Activated CD4-positive, alpha-beta T cell treated with anti-CD3 and anti-CD28 coated beads for 36 hours (primary cell): Measurements from ENCODE around the gene CACNA2D1. TPM values are rescaled to one million over a fixed set of nuclear protein-coding genes. Genes with fewer than 3 reads are reported as not detected.
"Not testable (repeated sequence)": the region's sequence is repeated elsewhere in the genome, so short reads cannot be mapped to it uniquely, and the experiment has no call there.

ENCODE experiments used
- ATAC-seq: fragments of 200-7000 bp; cut with Tn5 transposase; one replicate; pipeline ENCODE4 v1.10.0; 2021; ENCODE audit warnings: mild to moderate bottlenecking, moderate library complexity
- CTCF ChIA-PET: fragments of 350-600 bp; sonication (Branson Sonifier 250); formaldehyde crosslinking; loops from one replicate; lab custom pipeline; 2021; ENCODE audit warnings: antibody characterized with exemption; lab: Charles Lee
- POLR2A ChIA-PET: fragments of 350-600 bp; sonication (Branson Sonifier 250); formaldehyde crosslinking; loops from one replicate; lab custom pipeline; 2021; ENCODE audit warnings: antibody characterized with exemption, inconsistent platforms; lab: Charles Lee
- DNase-seq: peaks from one replicate; pipeline ENCODE4 v3.0.0-alpha.2; 2020
- H3K27ac Mint-ChIP-seq: one replicate; pipeline ENCODE4 v1.8.0; 2021; ENCODE audit warnings: mixed read lengths
- H3K27me3 Mint-ChIP-seq: one replicate; pipeline ENCODE4 v1.8.0; 2021; ENCODE audit warnings: mixed read lengths
- H3K36me3 Mint-ChIP-seq: one replicate; pipeline ENCODE4 v1.8.0; 2021; ENCODE audit warnings: low read depth, mixed read lengths
- H3K4me1 Mint-ChIP-seq: one replicate; pipeline ENCODE4 v1.8.0; 2021; ENCODE audit warnings: mixed read lengths
- H3K4me3 Mint-ChIP-seq: one replicate; pipeline ENCODE4 v1.8.0; 2021; ENCODE audit warnings: mild to moderate bottlenecking, moderate library complexity, mixed read lengths
- H3K9me3 Mint-ChIP-seq: one replicate; pipeline ENCODE4 v1.8.0; 2021; ENCODE audit warnings: low read depth, mixed read lengths
- intact Hi-C, 2 experiments: fragments of 100-400 bp; cut with DNase I in 1 of 2; cut with micrococcal nuclease in 1 of 2; formaldehyde crosslinking; loops; one replicate each; pipeline versions ENCODE4 v1.14.2 to v1.15.1; 2022 to 2024; cut with DNase I, micrococcal nuclease
- total RNA-seq, 2 experiments: library from RNA; stranded (reverse); gene quantifications; one replicate each; pipeline ENCODE4 v1.2.3, GENCODE V29; 2021

The CACNA2D1 gene
- total RNA-seq, 2 experiments from 2014 or later = not detected

DNA sequence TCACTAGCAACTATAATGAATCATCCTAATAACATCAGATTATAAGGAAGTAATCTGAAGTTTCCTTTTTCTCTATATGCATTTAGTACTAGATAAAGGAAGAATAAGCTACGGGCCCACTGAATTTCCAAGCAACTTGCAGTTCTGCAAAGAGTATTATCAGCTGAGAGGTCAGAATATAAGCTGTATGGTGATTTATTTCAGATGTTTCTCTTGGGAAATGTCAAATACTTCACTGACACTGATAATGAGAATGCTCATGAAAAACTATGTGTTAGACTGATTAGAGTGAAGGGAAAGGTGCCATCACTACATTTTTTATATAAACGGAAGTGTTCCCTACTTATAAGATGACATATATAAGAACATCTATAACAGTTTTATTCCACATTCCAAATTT lies 422.5 kb downstream of the CACNA2D1 start:
- CTCF ChIA-PET = interaction anchor here (0.8 kb wide), 1 partner anchor 21 kb away, joined by 3 read pairs; no protein-coding TSS in a partner anchor
- DNase-seq = no peak
- intact Hi-C loops = no loop called here
- Mint-ChIP-seq H3K4me3 (no peak overlapping the region), H3K27ac (no peak overlapping the region), H3K9me3 (peaks cover 3% of the 10 kb centered on the region), H3K36me3 (no peaks in the 10 kb centered on the region), H3K4me1 (no peaks in the 10 kb centered on the region), H3K27me3 (no peaks in the 10 kb centered on the region)
- ATAC-seq = no peak
- POLR2A ChIA-PET = interaction anchor here (0.6 kb wide), 1 partner anchor 578 kb away, joined by 5 read pairs; no protein-coding TSS in a partner anchor

DNA sequence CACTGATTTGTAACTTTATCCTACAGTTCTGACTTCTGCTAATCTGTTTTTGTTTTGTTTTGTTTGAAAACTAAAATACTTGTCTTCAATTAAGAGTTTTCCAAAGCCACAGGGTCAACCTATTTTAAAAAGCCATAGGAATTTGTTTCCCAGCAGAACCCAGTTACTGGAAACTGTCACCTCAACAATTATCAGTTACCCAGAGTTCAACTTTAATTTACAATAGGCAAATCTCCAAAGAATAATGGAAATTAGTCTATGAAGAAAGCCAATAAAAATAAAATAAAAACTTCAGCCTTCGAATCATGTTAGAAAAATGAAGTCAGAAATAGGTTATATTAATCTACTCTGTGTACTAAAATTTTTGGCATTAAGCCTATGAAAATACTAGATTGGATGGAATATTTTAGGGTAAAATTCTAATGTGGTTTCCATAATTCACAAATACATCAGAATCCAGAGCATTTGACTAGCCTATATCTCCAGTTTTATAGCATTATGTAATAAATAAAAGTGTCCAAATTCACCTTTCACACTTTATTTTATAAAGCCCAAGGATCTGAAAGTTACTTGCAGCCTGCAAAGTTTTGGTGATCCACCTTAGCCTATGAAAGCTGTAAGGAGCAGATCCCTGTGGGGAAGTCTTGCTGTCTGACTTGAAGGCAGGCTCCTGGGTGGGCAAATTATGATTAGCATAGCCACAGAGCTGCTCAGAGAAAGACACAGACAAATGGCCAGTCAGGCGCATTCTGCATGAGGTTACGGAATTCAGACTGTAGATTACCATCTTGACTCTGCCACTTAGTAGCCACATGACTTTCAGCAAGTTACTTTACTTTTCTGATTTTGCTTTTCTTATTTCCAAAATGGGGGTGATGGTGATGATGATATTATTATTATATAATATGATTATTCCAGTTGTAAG lies 423.8 kb downstream of the CACNA2D1 start:
- Mint-ChIP-seq H3K9me3 (no peaks in the 10 kb centered on the region), H3K4me3 (no peak overlapping the region), H3K27me3 (no peaks in the 10 kb centered on the region), H3K27ac (no peak overlapping the region), H3K36me3 (no peaks in the 10 kb centered on the region), H3K4me1 (no peaks in the 10 kb centered on the region)
- ChIA-PET POLR2A (no interaction called here), CTCF (interaction anchor here (0.9 kb wide), 1 partner anchor 9 kb away, joined by 4 read pairs; no protein-coding TSS in a partner anchor)
- ATAC-seq = no peak
- DNase-seq = no peak
- intact Hi-C loops = loop anchor here in 1 of 2 experiments (5.0 kb wide), 1 partner anchor 538 kb away; no protein-coding TSS in a partner anchor

- H3K4me1 Mint-ChIP-seq = no peaks in the 10 kb centered on the region
- H3K27ac Mint-ChIP-seq = no peak overlapping the region
- ChIA-PET POLR2A (no interaction called here), CTCF (interaction anchor here (0.6 kb wide), 1 partner anchor 39 kb away, joined by 3 read pairs; no protein-coding TSS in a partner anchor)
- H3K9me3 Mint-ChIP-seq = no peaks in the 10 kb centered on the region
- no peak overlapping the region for H3K4me3 Mint-ChIP-seq
- ATAC-seq (no peak), DNase-seq (no peak)
- no peaks in the 10 kb centered on the region for H3K36me3 Mint-ChIP-seq
- intact Hi-C loops = loop anchor here in 1 of 2 experiments (5.0 kb wide), 1 partner anchor 536 kb away; no protein-coding TSS in a partner anchor
- H3K27me3 Mint-ChIP-seq = no peaks in the 10 kb centered on the region
These were observed 425.4 kb downstream of the CACNA2D1 start for GRCh38 chr7:82018226-82018625.

GRCh38 chr7:82017334-82017943 lies 426.1 kb downstream of the CACNA2D1 start:
- ChIA-PET CTCF (interaction anchor here (0.6 to 0.7 kb wide), 2 partner anchors 39 to 534 kb away, joined by 3 read pairs; no protein-coding TSS in a partner anchor), POLR2A (no interaction called here)
- no peaks in the 10 kb centered on the region for H3K9me3 Mint-ChIP-seq
- ATAC-seq (no peak), DNase-seq (no peak)
- H3K4me3 Mint-ChIP-seq = no peak overlapping the region
- no peaks in the 10 kb centered on the region for H3K27me3 Mint-ChIP-seq
- intact Hi-C loops = loop anchor here (1.0 to 5.0 kb wide), 3 partner anchors 518 to 535 kb away; no protein-coding TSS in a partner anchor
- H3K27ac Mint-ChIP-seq = no peak overlapping the region
- H3K36me3 Mint-ChIP-seq = no peaks in the 10 kb centered on the region
- no peaks in the 10 kb centered on the region for H3K4me1 Mint-ChIP-seq

- H3K4me1 Mint-ChIP-seq = no peaks in the 10 kb centered on the region
- CTCF ChIA-PET = no interaction called here
- no peak overlapping the region for H3K4me3 Mint-ChIP-seq
- POLR2A ChIA-PET = no interaction called here
- no peaks in the 10 kb centered on the region for H3K9me3 Mint-ChIP-seq
- intact Hi-C loops = loop anchor here in 1 of 2 experiments (2.0 to 5.0 kb wide), 2 partner anchors 517 to 533 kb away; no protein-coding TSS in a partner anchor
- no peak for ATAC-seq
- no peak overlapping the region for H3K27ac Mint-ChIP-seq
- no peaks in the 10 kb centered on the region for H3K27me3 Mint-ChIP-seq
- DNase-seq = no peak
- H3K36me3 Mint-ChIP-seq = no peaks in the 10 kb centered on the region
These were observed 427.8 kb downstream of the CACNA2D1 start for GRCh38 chr7:82015751-82016150.

DNA sequence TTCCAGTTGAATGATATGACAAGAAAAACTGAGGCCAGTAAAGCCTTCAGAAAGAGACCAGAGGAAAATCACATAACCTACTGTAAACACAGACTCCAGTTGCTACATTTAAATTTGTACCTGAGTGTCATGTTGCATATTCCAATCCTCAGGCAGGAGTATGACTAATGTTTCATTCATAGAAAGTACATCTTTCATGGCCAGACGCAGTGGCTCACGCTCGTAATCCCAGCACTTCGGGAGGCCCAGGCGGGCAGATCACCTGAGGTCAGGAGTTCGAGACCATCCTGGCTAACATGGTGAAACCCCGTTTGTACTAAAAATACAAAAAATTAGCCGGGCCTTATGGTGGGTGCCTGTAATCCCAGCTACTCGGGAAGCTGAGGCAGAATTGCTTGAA lies 429.0 kb downstream of the CACNA2D1 start:
- H3K4me1 Mint-ChIP-seq, ATAC-seq, H3K4me3 Mint-ChIP-seq, intact Hi-C loops, POLR2A ChIA-PET, H3K9me3 Mint-ChIP-seq, H3K36me3 Mint-ChIP-seq, DNase-seq, H3K27ac Mint-ChIP-seq, H3K27me3 Mint-ChIP-seq: not testable (repeated sequence)
- CTCF ChIA-PET = interaction anchor here (1.0 kb wide), 1 partner anchor 200 kb away, joined by 4 read pairs; no protein-coding TSS in a partner anchor

DNA sequence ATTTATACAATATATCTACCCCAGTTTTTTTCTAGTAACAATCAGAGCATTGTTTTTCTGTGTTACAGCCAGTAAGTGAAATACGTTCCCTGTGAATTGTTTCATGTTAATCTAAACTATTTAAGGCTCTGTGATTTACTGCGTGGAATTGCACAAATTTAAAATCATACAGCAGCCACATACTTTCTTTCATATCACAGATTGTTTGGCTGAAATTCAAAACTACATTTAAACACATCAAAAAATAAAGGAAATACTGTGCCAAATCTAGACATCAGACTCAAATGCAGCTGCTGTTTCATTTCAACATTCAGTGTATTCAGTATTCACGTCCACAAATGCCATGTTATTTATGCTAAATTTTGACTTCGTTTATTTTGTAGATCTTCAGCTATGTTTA lies 431.1 kb downstream of the CACNA2D1 start:
- H3K36me3 Mint-ChIP-seq = no peaks in the 10 kb centered on the region
- CTCF ChIA-PET = no interaction called here
- H3K27ac Mint-ChIP-seq = no peak overlapping the region
- intact Hi-C loops = no loop called here
- ATAC-seq (no peak), DNase-seq (no peak)
- no peak overlapping the region for H3K4me3 Mint-ChIP-seq
- POLR2A ChIA-PET = no interaction called here
- no peaks in the 10 kb centered on the region for H3K9me3 Mint-ChIP-seq
- no peaks in the 10 kb centered on the region for H3K27me3 Mint-ChIP-seq
- H3K4me1 Mint-ChIP-seq = no peaks in the 10 kb centered on the region

GRCh38 chr7:82010416-82010815 lies 433.2 kb downstream of the CACNA2D1 start:
- Mint-ChIP-seq H3K9me3 (no peaks in the 10 kb centered on the region), H3K27ac (no peak overlapping the region), H3K4me1 (no peaks in the 10 kb centered on the region), H3K36me3 (no peaks in the 10 kb centered on the region), H3K4me3 (no peak overlapping the region), H3K27me3 (no peaks in the 10 kb centered on the region)
- DNase-seq = no peak
- POLR2A ChIA-PET = no interaction called here
- no peak for ATAC-seq
- intact Hi-C loops = no loop called here
- CTCF ChIA-PET = no interaction called here

DNA sequence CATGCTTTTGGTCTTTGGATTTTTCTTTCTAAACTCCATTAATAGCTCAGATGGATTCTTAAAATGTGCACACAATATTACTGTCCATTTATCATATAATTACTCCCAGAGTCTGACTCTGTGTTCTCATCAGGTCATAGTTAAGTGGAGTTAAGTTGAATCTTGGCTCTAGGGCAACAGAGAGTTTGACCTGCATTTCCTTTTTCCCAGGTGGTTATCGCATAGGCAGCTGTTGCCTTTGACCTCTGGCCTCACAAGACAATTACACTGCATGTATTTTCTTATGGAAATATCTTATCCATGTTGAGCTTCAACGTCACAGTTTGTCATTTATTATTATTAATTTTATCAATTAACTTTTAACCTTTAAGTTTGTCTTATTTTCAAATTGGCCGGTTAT lies 436.3 kb downstream of the CACNA2D1 start:
- H3K36me3 Mint-ChIP-seq = no peaks in the 10 kb centered on the region
- no peak for ATAC-seq

DNA sequence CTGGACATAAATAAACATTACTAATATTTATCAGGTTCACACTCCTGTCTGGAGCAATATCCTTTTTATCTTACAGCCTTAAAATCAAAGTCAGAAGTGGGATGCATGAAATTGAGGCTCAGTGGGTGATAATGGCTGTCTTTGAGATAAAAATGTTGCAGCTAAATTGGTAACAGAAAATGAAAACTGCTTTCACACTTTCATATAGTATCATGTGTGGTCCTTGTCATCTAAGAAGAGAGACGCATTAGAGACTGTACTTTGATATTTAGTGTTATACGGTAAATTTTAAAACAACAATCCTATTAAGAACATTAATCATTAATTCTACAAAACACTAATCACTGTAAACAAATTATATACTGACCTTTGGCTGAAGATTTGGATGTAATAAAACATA lies 438.5 kb downstream of the CACNA2D1 start:
- ChIA-PET CTCF (interaction anchor here (0.9 kb wide), 1 partner anchor 25 kb away, joined by 3 read pairs; no protein-coding TSS in a partner anchor), POLR2A (no interaction called here)
- Mint-ChIP-seq H3K9me3 (no peaks in the 10 kb centered on the region), H3K27me3 (no peaks in the 10 kb centered on the region), H3K4me3 (no peak overlapping the region), H3K36me3 (no peaks in the 10 kb centered on the region), H3K4me1 (no peaks in the 10 kb centered on the region), H3K27ac (no peak overlapping the region)
- ATAC-seq (no peak), DNase-seq (no peak)
- intact Hi-C loops = no loop called here

More for the DNA sequence above, 436.3 kb downstream of the CACNA2D1 start:
- Mint-ChIP-seq H3K4me1 (no peaks in the 10 kb centered on the region), H3K27me3 (no peaks in the 10 kb centered on the region), H3K9me3 (no peaks in the 10 kb centered on the region), H3K27ac (no peak overlapping the region), H3K4me3 (no peak overlapping the region)
- DNase-seq = no peak
- intact Hi-C loops = no loop called here
- CTCF ChIA-PET = no interaction called here
- POLR2A ChIA-PET = no interaction called here

DNA sequence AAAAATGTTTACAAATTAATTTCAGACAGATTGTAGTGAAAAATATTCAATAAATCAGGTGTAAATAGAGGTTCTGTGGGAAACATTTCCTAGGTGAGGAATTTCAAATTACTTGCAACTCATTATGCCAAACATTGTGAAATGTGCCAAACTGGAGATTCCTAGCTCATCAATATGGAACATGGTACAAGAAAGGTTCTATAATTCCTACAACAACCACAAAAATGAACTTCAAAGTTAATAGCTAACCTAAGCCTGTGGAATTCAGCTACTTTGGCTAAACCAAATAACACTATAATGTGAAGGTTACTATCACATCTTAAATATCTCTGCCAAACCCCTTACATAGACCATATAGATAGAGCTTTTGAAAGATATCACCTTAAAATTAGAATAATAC lies 450.4 kb downstream of the CACNA2D1 start:
- Mint-ChIP-seq H3K4me1 (no peaks in the 10 kb centered on the region), H3K4me3 (no peak overlapping the region), H3K36me3 (no peaks in the 10 kb centered on the region), H3K9me3 (no peaks in the 10 kb centered on the region), H3K27ac (no peak overlapping the region), H3K27me3 (no peaks in the 10 kb centered on the region)
- DNase-seq = no peak
- POLR2A ChIA-PET = no interaction called here
- CTCF ChIA-PET = no interaction called here
- intact Hi-C loops = no loop called here
- no peak for ATAC-seq
